ENCODE measurements around the gene CGB7.

CGB7 gene

GRCh38 chr19:49022116-49022515 lies 35.4 kb downstream of the CGB7 start:
- Histone ChIP-seq H3K4me3 (ENCODE audit: low read length) (no peak overlapping the region), H3K27me3 (ENCODE audit: control insufficient read depth, low read length) (peaks cover 14% of the 10 kb centered on the region), H3K9me3 (ENCODE audit: control insufficient read depth, insufficient read depth, low read length) (no peaks in the 10 kb centered on the region), H3K79me2 (ENCODE audit: control insufficient read depth, low read length) (no peaks in the 10 kb centered on the region), H3K27ac (ENCODE audit: low read depth, low read length) (no peak overlapping the region), H4K20me1 (ENCODE audit: control insufficient read depth, insufficient read depth, low read depth, low read length) (no peaks in the 10 kb centered on the region), H3K4me1 (ENCODE audit: control insufficient read depth, low read length) (peaks cover 45% of the 10 kb centered on the region), H3K4me2 (ENCODE audit: low read length) (no peak overlapping the region), H3F3A (ENCODE audit: control insufficient read depth, insufficient read depth) (peaks cover 3% of the 10 kb centered on the region; the same call in 1 of the 2 replicates), H3K36me3 (ENCODE audit: control insufficient read depth, low read length) (no peaks in the 10 kb centered on the region), H3K9me2 (replicated peaks; ENCODE audit: control insufficient read depth, low read length) (no peaks in the 10 kb centered on the region)
- no peak for TF ChIP-seq CTCF (IDR thresholded peaks at IDR 0.05; ENCODE audit: low read depth, low read length, poor library complexity, severe bottlenecking)
- no peak for TF ChIP-seq EZH2phosphoT487 (IDR thresholded peaks at IDR 0.05; ENCODE audit: borderline replicate concordance, low read length)

- Histone ChIP-seq H3K27ac (ENCODE audit: low read depth, low read length) (no peak overlapping the region), H3K79me2 (ENCODE audit: control insufficient read depth, low read length) (no peaks in the 10 kb centered on the region), H3K27me3 (ENCODE audit: control insufficient read depth, low read length) (peaks cover 14% of the 10 kb centered on the region), H3K9me2 (replicated peaks; ENCODE audit: control insufficient read depth, low read length) (no peaks in the 10 kb centered on the region), H4K20me1 (ENCODE audit: control insufficient read depth, insufficient read depth, low read depth, low read length) (no peaks in the 10 kb centered on the region), H3K9me3 (ENCODE audit: control insufficient read depth, insufficient read depth, low read length) (no peaks in the 10 kb centered on the region), H3K36me3 (ENCODE audit: control insufficient read depth, low read length) (peaks cover 2% of the 10 kb centered on the region; the same call in 1 of the 2 replicates), H3K4me3 (ENCODE audit: low read length) (peak overlapping the region; percentile 39), H3K4me1 (ENCODE audit: control insufficient read depth, low read length) (peaks cover 45% of the 10 kb centered on the region), H3K4me2 (ENCODE audit: low read length) (peak overlapping the region; percentile 62), H3F3A (ENCODE audit: control insufficient read depth, insufficient read depth) (peaks cover 3% of the 10 kb centered on the region; the same call in 1 of the 2 replicates)
- TF ChIP-seq CTCF (IDR thresholded peaks at IDR 0.05; ENCODE audit: low read depth, low read length, poor library complexity, severe bottlenecking) (no peak), EZH2phosphoT487 (IDR thresholded peaks at IDR 0.05; ENCODE audit: borderline replicate concordance, low read length) (no peak)
These were observed 36.3 kb downstream of the CGB7 start for GRCh38 chr19:49020931-49021895.

GRCh38 chr19:49020342-49020741 lies 37.2 kb downstream of the CGB7 start:
- Histone ChIP-seq H3K4me1 (ENCODE audit: control insufficient read depth, low read length) (peaks cover 45% of the 10 kb centered on the region), H3K4me2 (ENCODE audit: low read length) (peak overlapping the region; percentile 62), H3K4me3 (ENCODE audit: low read length) (peak overlapping the region; percentile 39; the same call in 1 of the 2 replicates)

More at GRCh38 chr19:49020342-49020741, 37.2 kb downstream of the CGB7 start:
- Histone ChIP-seq H3K9me2 (replicated peaks; ENCODE audit: control insufficient read depth, low read length) (no peaks in the 10 kb centered on the region), H3K27me3 (ENCODE audit: control insufficient read depth, low read length) (peaks cover 14% of the 10 kb centered on the region), H3F3A (ENCODE audit: control insufficient read depth, insufficient read depth) (peaks cover 3% of the 10 kb centered on the region; the same call in 1 of the 2 replicates), H3K36me3 (ENCODE audit: control insufficient read depth, low read length) (peaks cover 9% of the 10 kb centered on the region), H4K20me1 (ENCODE audit: control insufficient read depth, insufficient read depth, low read depth, low read length) (no peaks in the 10 kb centered on the region), H3K79me2 (ENCODE audit: control insufficient read depth, low read length) (no peaks in the 10 kb centered on the region), H3K9me3 (ENCODE audit: control insufficient read depth, insufficient read depth, low read length) (no peaks in the 10 kb centered on the region), H3K27ac (ENCODE audit: low read depth, low read length) (no peak overlapping the region)
- TF ChIP-seq EZH2phosphoT487 (IDR thresholded peaks at IDR 0.05; ENCODE audit: borderline replicate concordance, low read length), result no peak
- TF ChIP-seq CTCF (IDR thresholded peaks at IDR 0.05; ENCODE audit: low read depth, low read length, poor library complexity, severe bottlenecking), result no peak

Data from DOHH2 (cell line).